Panc1 (cell line): Measurements from ENCODE around the gene PCED1A. TPM values are rescaled to one million over a fixed set of nuclear protein-coding genes. Genes with fewer than 3 reads are reported as not detected.

ENCODE experiments used
- ATAC-seq: fragments of 200-7000 bp; cut with Tn5 transposase; 2 replicates; pipeline ENCODE4 v1.9.1; 2020; ENCODE audit warnings: mild to moderate bottlenecking, moderate library complexity
- BruUV-seq: library from RNA; stranded (reverse); fragments of 400-500 nt; replicated peaks from 2 replicates; lab custom pipeline; 2021; lab: Mats Ljungman, UMichigan
- CTCF ChIA-PET: fragments of 300-600 bp; sonication (Branson Sonifier 250); formaldehyde crosslinking; loops from one replicate; lab custom pipeline; 2022; ENCODE audit warnings: antibody characterized with exemption; lab: Charles Lee
- POLR2A ChIA-PET: fragments of 300-600 bp; sonication (Branson Sonifier 250); formaldehyde crosslinking; loops from one replicate; lab custom pipeline; 2022; ENCODE audit warnings: antibody characterized with exemption; lab: Charles Lee
- DNase-seq: peaks from one replicate; pipeline ENCODE4 v3.0.0-alpha.2; 2010; ENCODE audit warnings: low read depth, low spot score
- H3K27ac ChIP-seq: 2 replicates; pipeline ENCODE4 v1.5.1; 2011; ENCODE audit warnings: mild to moderate bottlenecking, low read length, inconsistent platforms
- H3K27me3 ChIP-seq: fragments of 200-500 bp; sonication (Bioruptor generic); 2 replicates; pipeline ENCODE4 v1.6.0; 2014; ENCODE audit warnings: low read length, inconsistent platforms; ENCODE audit not compliant: control insufficient read depth, insufficient read depth
- H3K36me3 ChIP-seq: fragments of 200-500 bp; sonication (Bioruptor generic); 2 replicates; pipeline ENCODE4 v1.5.1; 2014; ENCODE audit warnings: inconsistent platforms, mild to moderate bottlenecking, low read length, moderate library complexity; ENCODE audit not compliant: control insufficient read depth, insufficient read depth
- H3K4me1 ChIP-seq: 2 replicates; pipeline ENCODE4 v1.5.1; 2011; ENCODE audit warnings: inconsistent platforms, mild to moderate bottlenecking, low read length, moderate library complexity; ENCODE audit not compliant: control insufficient read depth, insufficient read depth
- H3K4me3 ChIP-seq, 2 experiments: 2 replicates each; pipeline ENCODE4 v1.5.1; 2011 to 2012; ENCODE audit warnings: low read depth in 2 of 2, low read length in 2 of 2, mild to moderate bottlenecking in 2 of 2, inconsistent platforms in 1 of 2, moderate library complexity in 1 of 2
- H3K9me3 ChIP-seq: fragments of 200-500 bp; sonication (Bioruptor generic); 2 replicates; pipeline ENCODE4 v1.5.1; 2014; ENCODE audit warnings: low read depth, mild to moderate bottlenecking, inconsistent platforms, low read length, moderate library complexity; ENCODE audit not compliant: control insufficient read depth, insufficient read depth
- CTCF ChIP-seq: fragments of 450-650 bp; IDR thresholded peaks from 2 replicates; pipeline ENCODE4 v1.5.1; 2017; ENCODE audit warnings: mild to moderate bottlenecking
- POLR2AphosphoS5 ChIP-seq: IDR thresholded peaks from 2 replicates; pipeline ENCODE4 v1.6.1; 2012; ENCODE audit warnings: mild to moderate bottlenecking, low read depth, low read length, moderate library complexity
- REST ChIP-seq, 2 experiments: IDR thresholded peaks; 2 replicates each; pipeline ENCODE4 v1.6.1; 2011 to 2012; ENCODE audit warnings: low read depth in 2 of 2, control low read depth in 1 of 2, low read length in 1 of 2, mild to moderate bottlenecking in 1 of 2, moderate library complexity in 1 of 2; ENCODE audit not compliant: insufficient read depth in 1 of 2
- SIN3A ChIP-seq: IDR thresholded peaks from 2 replicates; pipeline ENCODE4 v1.6.1; 2012; ENCODE audit warnings: low read depth, mild to moderate bottlenecking, low read length, moderate library complexity, borderline replicate concordance; ENCODE audit not compliant: insufficient read depth
- TCF7L2 ChIP-seq: IDR thresholded peaks from 2 replicates; pipeline ENCODE4 v1.6.1; 2011; ENCODE audit warnings: mild to moderate bottlenecking, low read depth, low read length, inconsistent platforms
- in situ Hi-C: cut with HindIII; loops from 2 replicates; pipeline ENCODE4 v1.10.0; 2016; ENCODE audit warnings: low sequenced_read_pairs, low pct_unique_long_range_greater_than_20kb
- intact Hi-C: fragments of 100-400 bp; cut with micrococcal nuclease; formaldehyde crosslinking; loops from one replicate; pipeline ENCODE4 v1.10.0; 2022; ENCODE audit not compliant: unreplicated experiment
- total RNA-seq: library from RNA; stranded (reverse); gene quantifications from one replicate; pipeline ENCODE4 v1.2.1, GENCODE V29; 2021; ENCODE audit not compliant: unreplicated experiment

Gene PCED1A
- total RNA-seq, 1 experiment from 2014 or later, result 42.1 TPM

GRCh38 chr20:2871111-2871465, 30.6 kb upstream of the PCED1A start:
- H3K36me3 ChIP-seq, result no peaks in the 10 kb centered on the region; the same call in 1 of the 2 replicates
- peak overlapping the region; percentile 65 for H3K27ac ChIP-seq
- no peak overlapping the region for H3K4me3 ChIP-seq
- BruUV-seq, result no TSS peak
- in situ Hi-C loops, result no loop called here
- no peaks in the 10 kb centered on the region for H3K27me3 ChIP-seq
- DNase-seq, result no peak
- TF ChIP-seq POLR2AphosphoS5 (no peak), CTCF (no peak), TCF7L2 (no peak)
- intact Hi-C loops, result no loop called here
- ChIA-PET POLR2A (no interaction called here), CTCF (no interaction called here)
- ATAC-seq, result no peak
- H3K9me3 ChIP-seq, result no peaks in the 10 kb centered on the region
- peaks cover 32% of the 10 kb centered on the region for H3K4me1 ChIP-seq

- CTCF ChIA-PET, result no interaction called here
- TF ChIP-seq SIN3A (no peak), TCF7L2 (no peak), CTCF (no peak), REST (IDR thresholded peaks at IDR 0.05; ENCODE audit: insufficient read depth in 1 of 2, low read depth in 2 of 2, low read length in 1 of 2) (no peak), POLR2AphosphoS5 (no peak)
- peaks cover 29% of the 10 kb centered on the region for H3K4me1 ChIP-seq
- in situ Hi-C loops, result no loop called here
- no peak overlapping the region for H3K4me3 ChIP-seq
- BruUV-seq, result no TSS peak
- no peaks in the 10 kb centered on the region for H3K9me3 ChIP-seq
- H3K27me3 ChIP-seq, result no peaks in the 10 kb centered on the region
- no peak overlapping the region for H3K27ac ChIP-seq
- intact Hi-C loops, result no loop called here
- POLR2A ChIA-PET, result interaction anchor here (0.7 kb wide), 1 partner anchor 573 kb away, joined by 3 read pairs; the partner anchor contains the start of gene TGM3
- no peaks in the 10 kb centered on the region; the same call in 1 of the 2 replicates for H3K36me3 ChIP-seq
- DNase-seq (no peak), ATAC-seq (no peak)
Measured at GRCh38 chr20:2869381-2869780, 28.9 kb upstream of the PCED1A start.
